GM04503 (cell line): ENCODE results near the gene ENTR1.

ENCODE experiments used
- DNase-seq: peaks from one replicate; pipeline ENCODE4 v3.0.0-alpha.2; 2012; ENCODE audit warnings: low read depth

Gene ENTR1

DNA sequence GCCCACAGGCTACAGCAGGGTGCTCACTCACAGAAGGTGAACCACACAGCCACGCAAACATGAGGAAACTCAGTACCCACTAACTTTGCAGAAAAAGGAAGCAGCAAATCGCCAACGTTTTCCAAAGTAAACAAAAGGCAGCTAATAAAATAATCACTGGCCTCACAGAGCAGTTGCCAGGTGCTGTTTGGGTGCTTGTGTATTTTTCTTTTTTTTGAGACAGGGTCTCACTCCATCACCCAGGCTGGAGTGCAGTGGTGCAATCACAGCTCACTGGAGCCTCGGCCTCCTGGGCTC lies 14.2 kb downstream of the ENTR1 start:
- DNase-seq: no peak

DNA sequence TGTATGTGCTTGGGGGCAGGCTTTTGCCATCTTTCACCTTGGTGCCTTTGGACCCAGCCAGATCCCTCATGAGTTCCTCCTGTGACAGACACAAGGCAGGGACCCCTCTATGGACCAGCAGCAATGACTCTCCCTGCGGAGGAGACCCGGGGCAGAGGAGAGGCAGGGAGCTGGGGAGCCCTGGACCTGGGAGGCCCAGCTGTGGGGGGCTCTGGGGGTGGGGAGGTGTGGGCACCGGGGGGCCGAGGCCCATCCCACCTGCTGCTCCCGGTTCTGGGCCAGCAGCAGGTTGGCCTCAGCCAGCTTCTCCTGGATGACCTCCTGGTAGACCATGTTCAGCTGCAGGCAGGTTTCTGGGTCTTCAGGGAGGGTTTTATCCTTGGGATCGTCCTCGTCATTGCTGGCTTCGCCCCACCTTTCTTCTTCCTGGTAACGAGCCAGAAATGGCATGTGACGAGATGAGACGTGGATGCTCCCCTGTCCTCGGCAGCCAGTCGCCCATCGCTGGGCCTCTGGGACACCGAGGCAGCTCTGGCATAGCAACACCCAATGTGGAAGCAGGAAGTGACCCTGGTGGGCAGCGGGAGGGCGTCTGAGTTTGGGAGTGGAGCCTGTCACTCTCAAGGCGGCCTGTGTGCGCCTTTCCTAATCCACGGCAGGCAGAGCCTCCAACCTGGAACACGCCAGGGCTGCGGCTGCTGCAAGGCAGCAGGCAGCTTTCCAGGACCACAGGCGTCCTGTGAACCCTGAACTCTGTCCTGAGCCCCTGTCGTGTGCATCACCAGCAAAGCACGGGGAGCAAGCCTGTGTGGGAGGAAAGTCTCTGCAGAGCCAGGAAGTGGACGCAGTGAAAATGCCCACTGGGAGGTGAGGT lies 14.8 kb downstream of the ENTR1 start:
- DNase-seq: no peak

- no peak for DNase-seq
These were observed 15.4 kb downstream of the ENTR1 start for GRCh38 chr9:136395020-136395340.

DNA sequence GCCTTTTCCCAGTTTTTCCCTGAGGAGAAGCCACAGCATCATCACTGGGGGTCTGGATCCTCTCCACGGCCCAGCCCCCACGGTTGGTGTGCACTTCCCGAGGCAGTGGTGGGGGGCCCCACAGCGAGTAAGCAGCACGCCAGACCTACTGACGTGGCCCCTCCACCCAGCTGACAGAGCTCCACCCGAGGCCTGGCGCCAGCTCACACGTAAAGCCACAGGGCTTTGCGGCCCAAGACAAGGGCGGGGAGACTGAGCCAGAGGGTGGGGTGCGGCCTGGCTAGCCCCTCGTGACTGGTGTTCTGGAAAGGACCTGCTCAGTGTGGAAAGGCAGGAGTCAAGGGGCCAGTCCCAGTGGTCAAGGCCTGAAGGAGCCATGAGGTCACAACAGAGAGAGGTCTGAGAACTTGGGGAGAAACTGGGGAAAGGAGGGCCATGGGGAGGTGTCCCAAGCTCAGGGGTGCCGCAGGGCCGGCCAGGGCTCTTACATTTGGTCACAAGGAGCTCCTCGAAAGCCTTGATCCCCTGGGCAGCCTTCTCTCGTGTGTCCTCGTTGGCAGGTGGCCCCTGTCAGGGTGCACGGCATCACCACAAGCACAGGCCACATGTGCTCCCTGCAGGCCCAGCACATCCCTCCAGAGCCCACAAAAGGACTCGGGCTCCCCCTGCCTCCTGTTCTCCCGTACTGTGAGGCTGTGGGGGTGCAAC lies 15.9 kb downstream of the ENTR1 start:
- no peak for DNase-seq

DNA sequence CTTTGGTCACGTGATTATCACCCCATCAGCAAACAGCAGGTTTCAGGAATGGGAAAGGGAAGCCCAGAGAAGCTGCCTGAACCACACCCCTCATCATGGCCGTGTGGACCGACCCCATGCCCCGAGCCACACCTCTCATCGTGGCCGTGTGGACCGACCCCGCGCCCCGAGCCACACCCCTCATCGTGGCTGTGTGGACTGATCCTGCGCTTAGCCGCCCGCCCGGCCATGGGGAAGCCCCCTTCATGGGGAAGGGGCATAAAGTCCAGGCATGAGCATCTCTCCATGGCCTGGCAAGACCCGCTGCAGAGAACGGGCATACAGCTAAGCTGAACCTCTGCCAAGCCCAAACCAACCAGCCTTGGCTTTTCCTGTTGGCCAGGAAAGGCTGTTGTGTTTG lies 16.9 kb downstream of the ENTR1 start:
- DNase-seq: no peak

GRCh38 chr9:136392538-136393449 lies 17.6 kb downstream of the ENTR1 start:
- no peak for DNase-seq

DNA sequence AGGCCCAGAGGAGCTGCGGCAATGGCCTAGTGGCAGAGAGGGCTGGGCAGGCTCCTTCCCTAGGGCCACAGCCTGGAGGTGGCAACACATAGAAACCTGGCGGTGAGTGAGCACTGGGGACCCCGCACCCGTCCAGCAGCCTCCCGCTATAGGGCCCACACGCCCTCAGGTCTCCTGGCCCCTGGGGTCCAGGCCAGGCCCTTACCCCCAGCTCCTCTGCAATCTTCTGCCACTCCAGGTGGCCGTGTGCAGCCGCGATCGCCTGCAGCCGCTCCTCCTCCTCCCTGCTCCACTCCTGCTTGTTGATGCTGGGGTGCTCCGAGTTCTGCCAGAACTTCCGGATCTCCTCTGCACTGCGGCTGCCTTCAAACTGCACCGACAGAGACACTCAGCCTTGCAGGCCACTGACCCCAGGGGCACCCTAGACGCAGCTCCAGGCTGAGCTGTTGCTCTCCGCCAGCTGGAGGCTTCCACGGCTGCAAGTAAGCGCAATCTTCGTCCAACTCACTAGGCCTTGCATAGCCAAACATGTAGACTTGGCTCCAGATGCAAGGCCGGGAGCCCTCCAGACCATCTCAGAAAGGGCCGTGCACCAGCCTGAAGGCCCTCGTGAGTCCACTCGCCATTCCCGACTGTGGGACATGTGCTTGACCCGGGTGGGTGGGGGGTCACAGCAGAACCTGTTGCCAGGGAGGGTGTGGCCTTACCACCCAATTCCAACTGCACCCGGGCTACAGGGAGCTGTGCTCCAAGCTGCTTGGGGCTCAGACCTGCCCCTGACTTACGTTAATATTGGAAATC lies 18.5 kb downstream of the ENTR1 start:
- DNase-seq: no peak

DNA sequence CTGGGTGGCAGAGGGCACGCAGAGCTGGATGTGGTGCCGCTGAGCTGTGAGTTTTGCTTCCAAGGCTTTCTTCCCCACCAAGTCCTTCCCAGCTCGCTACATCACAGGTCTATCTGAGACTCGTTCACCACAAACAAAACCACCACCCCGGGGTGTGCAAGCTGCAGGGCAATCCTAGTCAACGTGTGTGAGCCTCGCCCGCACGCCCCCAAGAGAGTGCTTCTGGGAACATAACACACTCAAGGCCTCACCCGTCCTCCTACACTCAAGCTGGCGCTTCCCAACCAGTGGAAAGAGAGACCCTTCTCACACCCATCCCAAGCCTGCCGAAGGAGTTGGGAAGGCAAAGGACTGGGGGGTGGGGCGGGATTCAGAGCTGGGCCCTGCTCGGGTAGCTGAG lies 21.0 kb downstream of the ENTR1 start:
- DNase-seq: no peak

DNA sequence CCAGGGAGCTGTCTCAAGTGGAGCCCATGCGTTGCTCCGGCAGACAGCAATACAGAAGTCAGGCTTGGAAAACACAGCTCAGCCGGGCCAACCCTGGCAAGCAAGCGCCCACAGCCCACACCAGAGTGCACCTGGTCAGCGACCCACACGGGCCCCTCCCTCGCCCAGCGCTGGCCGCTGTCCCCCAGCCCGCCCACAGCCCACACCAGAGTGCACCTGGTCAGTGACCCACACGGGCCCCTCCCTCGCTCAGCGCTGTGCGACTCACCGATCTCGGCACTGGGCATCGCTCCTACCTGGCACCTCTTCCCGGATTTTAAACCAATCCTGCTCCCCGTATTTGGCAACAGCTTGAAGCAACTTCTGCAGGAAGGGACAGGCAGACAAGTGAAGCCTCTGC lies 23.2 kb downstream of the ENTR1 start:
- DNase-seq: no peak

DNA sequence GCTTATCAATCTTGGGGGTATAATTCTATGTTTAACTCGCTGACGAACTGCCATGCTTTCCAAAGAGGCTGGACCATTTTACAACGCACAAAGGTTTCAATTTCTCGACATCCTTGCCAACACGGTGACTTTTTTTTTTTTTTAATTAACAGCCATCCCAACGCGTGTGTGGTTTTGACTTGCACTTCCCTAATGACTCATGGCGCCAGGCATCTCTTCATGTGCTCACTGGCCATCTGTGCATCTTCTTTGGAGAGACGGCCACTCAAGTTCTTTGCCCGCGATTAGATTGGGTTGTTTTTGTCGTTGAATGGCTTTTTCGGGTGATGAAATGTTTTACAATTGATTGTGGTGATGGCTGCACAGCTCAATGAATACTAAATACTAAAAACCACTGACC lies 24.4 kb downstream of the ENTR1 start:
- no peak for DNase-seq

- no peak for DNase-seq
These were observed 25.4 kb downstream of the ENTR1 start for GRCh38 chr9:136385015-136385414.

DNA sequence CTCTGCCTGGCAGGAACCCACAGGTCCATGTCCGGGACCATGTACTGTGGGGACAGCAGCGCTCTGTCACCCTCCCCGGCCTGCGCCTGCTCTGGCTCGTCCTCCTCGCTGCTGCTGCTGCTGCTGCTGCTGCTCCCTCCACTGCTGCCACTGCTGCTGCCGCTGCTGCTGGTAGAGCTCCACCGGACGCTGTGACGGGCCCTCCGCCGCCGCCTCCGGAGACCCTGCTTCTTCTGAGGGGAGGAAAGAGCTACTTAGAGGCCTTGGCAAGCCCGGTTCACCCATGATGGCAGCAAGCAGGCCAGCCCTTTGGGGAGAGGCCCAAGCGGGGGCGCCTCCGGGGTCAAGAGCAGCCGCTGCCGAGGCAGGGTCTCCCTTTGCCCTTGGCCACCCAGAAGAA lies 27.0 kb downstream of the ENTR1 start:
- DNase-seq: no peak

- DNase-seq: no peak
These were observed 28.4 kb downstream of the ENTR1 start for GRCh38 chr9:136381966-136382513.

GRCh38 chr9:136381311-136381710 lies 29.1 kb downstream of the ENTR1 start:
- DNase-seq: no peak

- no peak for DNase-seq
These were observed 30.0 kb downstream of the ENTR1 start for GRCh38 chr9:136380381-136380780.

DNA sequence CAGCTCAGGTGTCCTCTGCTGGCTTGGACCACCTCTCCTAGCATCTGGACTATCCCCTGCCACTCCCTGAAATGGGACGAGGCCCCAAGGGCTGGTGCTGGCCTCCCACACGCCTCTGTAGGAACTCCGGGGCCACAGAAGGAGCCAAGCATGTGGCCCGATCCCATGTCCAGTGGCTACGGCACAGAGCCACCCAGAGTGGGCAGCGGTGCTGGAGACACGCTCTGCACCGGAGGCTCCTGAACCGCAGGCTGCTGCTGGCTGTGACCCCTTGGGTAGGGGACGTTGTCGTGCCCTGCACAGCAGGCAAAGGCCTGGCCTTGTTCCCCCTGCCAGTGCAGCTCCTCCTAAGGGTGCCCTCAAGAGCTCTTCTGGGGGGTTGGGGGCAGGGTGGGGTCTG lies 30.5 kb downstream of the ENTR1 start:
- no peak for DNase-seq

DNA sequence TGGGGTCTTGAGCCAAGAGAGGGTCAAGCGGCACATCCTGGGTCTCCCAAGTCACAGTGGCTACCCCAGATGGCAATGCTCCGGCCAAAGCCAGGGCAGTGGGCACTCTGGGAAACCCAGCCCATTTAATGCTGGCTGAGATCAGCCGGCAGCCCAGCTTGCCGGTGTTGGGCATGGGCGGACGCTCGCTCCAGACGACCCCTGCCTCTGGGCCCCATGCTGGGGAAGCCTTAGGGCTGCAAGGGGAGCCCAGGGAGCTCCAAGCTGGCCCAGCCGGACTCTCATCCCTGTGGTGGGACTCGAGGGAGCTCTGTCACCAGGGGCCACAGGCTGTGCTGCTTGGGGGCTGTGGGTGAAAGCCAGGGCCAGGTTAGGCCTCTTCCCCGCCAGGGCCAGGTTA lies 31.0 kb downstream of the ENTR1 start:
- DNase-seq: no peak

DNA sequence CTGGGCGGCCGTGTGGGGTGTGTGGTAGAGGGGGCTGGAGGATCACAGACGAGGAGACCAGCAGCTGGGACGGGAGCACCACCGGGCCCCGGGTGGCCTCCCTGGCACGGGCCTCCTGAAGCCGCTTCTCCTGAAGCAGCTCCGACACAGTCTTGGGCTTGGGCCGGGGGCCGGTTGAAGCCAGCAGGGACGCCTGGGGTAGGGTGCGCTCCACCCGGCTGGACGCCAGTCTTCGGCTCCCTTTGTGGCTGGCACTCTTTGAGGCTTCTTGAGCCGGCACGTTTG lies 31.5 kb downstream of the ENTR1 start:
- no peak for DNase-seq

DNA sequence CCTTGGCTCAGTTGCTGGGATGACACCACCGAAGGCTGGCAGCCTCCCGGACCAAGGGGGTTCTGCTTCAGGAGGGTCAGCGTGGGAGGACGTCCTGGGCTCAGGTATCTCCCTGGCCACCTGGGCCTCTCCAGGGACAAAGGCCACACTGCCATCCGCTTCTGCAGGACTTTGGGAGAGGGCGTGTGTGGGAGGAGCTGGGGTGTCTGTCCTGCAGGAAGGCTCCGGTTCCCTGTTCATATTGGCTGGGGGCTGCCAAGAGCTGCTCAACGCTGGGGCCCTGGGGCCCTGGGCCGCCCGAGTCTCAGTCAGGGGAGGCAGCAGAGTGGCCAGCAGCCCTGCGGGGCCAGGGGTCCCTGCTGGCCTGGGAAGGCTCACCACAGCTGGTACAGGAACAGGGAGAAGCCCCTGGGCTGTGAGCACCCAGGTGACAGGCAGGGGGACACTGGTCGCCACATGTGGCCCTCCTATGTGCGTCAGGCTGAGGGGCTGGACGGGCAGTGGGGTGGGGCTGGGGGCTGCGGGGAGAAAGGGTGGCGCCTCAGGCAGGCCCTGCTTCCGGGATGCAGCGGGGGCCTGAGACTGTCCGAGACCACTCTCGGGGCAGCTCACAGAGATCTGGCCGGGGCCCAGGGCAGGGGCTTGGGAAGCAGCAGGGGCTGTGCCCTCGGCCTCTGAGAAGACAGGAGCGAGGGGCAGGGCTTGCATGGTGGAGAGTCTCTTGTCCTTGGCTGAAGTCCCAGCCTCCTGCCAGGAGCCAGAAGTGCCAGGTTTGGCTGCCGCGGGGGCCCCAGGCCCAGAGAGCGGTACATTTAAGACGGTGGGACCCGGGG lies 32.0 kb downstream of the ENTR1 start:
- DNase-seq: no peak

DNA sequence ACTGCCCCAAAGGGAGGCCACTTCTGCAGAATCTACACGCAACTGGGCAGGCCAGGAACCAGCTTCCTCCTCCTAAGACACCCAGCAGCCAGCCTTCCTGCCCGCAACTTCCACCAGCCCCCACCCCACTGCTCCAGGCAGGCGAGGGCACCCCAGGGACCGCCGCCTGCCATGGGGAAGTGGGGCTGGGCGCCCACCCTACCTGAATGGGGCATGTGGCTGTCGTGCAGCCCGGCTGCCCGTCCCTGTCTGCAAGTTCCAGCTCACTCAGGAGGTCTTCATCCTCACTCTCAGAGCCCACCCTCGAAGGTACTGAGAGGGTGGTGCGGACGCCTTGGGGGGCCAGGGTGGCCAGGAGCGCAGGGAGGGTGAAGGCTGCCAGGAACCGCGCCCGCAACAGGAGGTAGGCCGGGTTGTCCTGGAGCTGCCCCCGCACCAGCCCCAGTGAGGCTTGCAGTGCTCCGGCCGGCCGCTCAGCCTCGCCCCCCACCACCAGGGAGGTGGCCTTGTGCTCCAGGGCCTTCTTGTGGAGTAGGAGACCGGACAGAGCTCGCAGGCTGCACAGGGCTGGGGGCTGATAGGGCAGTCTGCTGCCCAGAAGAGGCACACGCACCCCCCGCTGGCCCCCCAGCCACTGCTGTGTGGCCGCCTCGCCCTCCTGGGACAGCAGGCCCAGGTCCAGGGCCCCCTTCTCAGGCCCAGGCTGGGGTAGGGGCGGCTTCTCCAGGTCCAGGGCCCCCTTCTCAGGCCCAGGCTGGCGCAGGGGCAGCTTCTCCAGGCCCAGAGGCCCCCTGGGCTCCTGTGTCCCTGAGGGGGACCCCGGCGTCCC lies 32.9 kb downstream of the ENTR1 start:
- DNase-seq: no peak
